ENCODE data around the gene MSI2. TPM values are rescaled to one million over a fixed set of nuclear protein-coding genes. Genes with fewer than 3 reads are reported as not detected.

Gene MSI2
- total RNA-seq, 3 donors from 2014 or later = 13.4 to 89.1 (median 71.1) TPM

- no peaks in the 10 kb centered on the region for H3K9me3 ChIP-seq
- intact Hi-C loops (cut with DNase I; ENCODE audit: low total_unique reads) = no loop called here
- H3K27ac ChIP-seq = peak overlapping the region; percentile 69 to 84
- H3K36me3 ChIP-seq = no peaks in the 10 kb centered on the region
- H3K27me3 ChIP-seq = no peaks in the 10 kb centered on the region
- H3K4me1 ChIP-seq = no peaks in the 10 kb centered on the region
- DNase-seq (ENCODE audit: low spot score in 2 of 2) = no peak
- TF ChIP-seq, protein P1, sequence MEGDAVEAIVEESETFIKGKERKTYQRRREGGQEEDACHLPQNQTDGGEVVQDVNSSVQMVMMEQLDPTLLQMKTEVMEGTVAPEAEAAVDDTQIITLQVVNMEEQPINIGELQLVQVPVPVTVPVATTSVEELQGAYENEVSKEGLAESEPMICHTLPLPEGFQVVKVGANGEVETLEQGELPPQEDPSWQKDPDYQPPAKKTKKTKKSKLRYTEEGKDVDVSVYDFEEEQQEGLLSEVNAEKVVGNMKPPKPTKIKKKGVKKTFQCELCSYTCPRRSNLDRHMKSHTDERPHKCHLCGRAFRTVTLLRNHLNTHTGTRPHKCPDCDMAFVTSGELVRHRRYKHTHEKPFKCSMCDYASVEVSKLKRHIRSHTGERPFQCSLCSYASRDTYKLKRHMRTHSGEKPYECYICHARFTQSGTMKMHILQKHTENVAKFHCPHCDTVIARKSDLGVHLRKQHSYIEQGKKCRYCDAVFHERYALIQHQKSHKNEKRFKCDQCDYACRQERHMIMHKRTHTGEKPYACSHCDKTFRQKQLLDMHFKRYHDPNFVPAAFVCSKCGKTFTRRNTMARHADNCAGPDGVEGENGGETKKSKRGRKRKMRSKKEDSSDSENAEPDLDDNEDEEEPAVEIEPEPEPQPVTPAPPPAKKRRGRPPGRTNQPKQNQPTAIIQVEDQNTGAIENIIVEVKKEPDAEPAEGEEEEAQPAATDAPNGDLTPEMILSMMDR (IDR thresholded peaks at IDR 0.05) = no peak
- TF ChIP-seq POLR2AphosphoS5 (IDR thresholded peaks at IDR 0.05) (no peak), POLR2A (IDR thresholded peaks at IDR 0.05) (no peak)
- peak overlapping the region in 1 of 3 donors; percentile 29 for H3K4me3 ChIP-seq
Observed at GRCh38 chr17:57284984-57285646, 28.8 kb downstream of the MSI2 start.

GRCh38 chr17:57285701-57286100 lies 29.4 kb downstream of the MSI2 start:
- H3K4me3 ChIP-seq = peak overlapping the region in 1 of 3 donors; percentile 29
- H3K36me3 ChIP-seq = no peaks in the 10 kb centered on the region
- intact Hi-C loops (cut with DNase I; ENCODE audit: low total_unique reads) = no loop called here
- peak overlapping the region; percentile 69 to 84 for H3K27ac ChIP-seq
- no peaks in the 10 kb centered on the region for H3K4me1 ChIP-seq
- no peak for TF ChIP-seq POLR2AphosphoS5 (IDR thresholded peaks at IDR 0.05)
- TF ChIP-seq, protein P1 (IDR thresholded peaks at IDR 0.05) = no peak
- TF ChIP-seq POLR2A (IDR thresholded peaks at IDR 0.05) = no peak
- no peaks in the 10 kb centered on the region for H3K27me3 ChIP-seq
- no peaks in the 10 kb centered on the region for H3K9me3 ChIP-seq
- no peak for DNase-seq (ENCODE audit: low spot score in 2 of 2)

DNA sequence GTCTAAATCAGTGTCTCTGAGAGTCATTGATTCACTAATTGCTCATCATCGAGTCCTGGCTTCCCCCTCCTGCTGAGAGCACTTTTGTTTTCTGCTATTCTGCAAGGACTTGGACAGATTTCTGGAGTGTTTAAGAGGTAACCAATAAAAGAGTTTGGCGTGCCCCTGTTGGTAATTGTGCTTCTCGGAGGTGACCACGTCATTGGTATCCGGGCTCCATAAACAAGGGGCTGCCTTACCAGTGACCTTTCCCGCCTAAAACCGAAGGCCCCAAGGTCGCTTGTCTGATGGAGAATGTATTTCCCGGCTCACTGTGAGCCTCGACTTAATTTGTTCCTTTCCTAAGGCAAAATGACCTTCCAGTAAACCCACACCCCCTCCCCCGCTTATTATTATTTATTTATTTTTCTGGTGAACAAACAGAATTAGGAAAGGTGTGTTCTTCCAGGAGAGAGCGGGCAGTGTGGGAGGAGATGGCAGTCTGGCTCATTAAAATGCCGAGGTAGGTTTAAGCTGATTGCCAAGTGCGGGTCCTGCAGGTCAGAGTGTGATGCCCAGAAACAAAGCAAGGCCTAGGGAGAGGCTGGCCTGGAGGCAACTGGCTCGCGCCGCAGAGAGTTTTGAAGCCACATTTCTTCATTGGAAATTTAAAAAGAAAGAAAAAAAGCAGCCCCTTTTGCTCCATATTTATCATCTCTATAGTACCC lies 30.2 kb downstream of the MSI2 start:
- no peak for DNase-seq (ENCODE audit: low spot score in 2 of 2)
- Histone ChIP-seq H3K4me1 (no peaks in the 10 kb centered on the region), H3K4me3 (no peak overlapping the region), H3K9me3 (no peaks in the 10 kb centered on the region), H3K27ac (peak overlapping the region; percentile 39 to 69), H3K36me3 (no peaks in the 10 kb centered on the region), H3K27me3 (no peaks in the 10 kb centered on the region)
- intact Hi-C loops (cut with DNase I; ENCODE audit: low total_unique reads) = no loop called here
- no peak for TF ChIP-seq POLR2A (IDR thresholded peaks at IDR 0.05)
- no peak for TF ChIP-seq POLR2AphosphoS5 (IDR thresholded peaks at IDR 0.05)
- TF ChIP-seq, protein P1 (IDR thresholded peaks at IDR 0.05) = no peak

DNA sequence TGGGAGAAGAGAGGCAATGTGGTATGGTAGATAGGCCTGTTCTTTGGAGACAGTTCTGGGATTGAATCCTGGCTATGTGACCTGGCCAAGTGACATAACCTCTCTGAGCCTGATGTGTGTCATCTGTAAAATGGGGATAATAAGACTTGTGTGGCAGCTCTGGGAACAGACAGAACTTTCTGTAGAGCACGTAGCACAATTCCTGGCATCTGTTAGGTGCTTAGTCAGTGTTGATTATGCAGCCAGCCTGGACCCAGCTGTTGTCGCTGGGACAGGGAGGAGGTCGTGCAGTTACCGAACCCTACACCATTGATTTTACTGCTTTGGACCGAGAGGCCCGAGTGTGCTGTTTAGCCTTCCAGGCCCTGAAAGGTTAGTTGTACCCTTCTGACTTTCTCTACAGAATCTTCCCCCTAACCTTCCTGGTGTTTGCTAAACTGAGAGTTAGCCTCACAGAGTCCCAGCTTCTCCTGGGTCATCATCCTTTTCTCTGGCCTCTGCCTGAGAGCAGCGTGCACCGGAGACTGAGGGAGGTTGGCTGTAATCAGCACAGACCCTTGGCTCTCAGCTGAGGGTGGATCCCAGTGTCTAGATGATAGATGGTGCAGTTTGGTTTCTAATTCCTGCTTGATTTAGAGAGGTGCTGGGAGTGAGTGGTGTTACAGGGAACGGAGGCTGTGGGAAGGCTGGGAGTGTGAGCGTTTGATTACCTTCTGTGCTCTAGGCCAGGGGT lies 31.9 kb downstream of the MSI2 start:
- Histone ChIP-seq H3K4me1 (no peaks in the 10 kb centered on the region), H3K27ac (peak overlapping the region; percentile 69 to 82), H3K4me3 (no peak overlapping the region), H3K27me3 (no peaks in the 10 kb centered on the region), H3K9me3 (no peaks in the 10 kb centered on the region), H3K36me3 (no peaks in the 10 kb centered on the region)
- DNase-seq (ENCODE audit: low spot score in 2 of 2) = no peak
- TF ChIP-seq POLR2A (IDR thresholded peaks at IDR 0.05) = no peak
- TF ChIP-seq POLR2AphosphoS5 (IDR thresholded peaks at IDR 0.05) = no peak
- TF ChIP-seq, protein P1 (IDR thresholded peaks at IDR 0.05) = no peak
- intact Hi-C loops (cut with DNase I; ENCODE audit: low total_unique reads) = no loop called here

DNA sequence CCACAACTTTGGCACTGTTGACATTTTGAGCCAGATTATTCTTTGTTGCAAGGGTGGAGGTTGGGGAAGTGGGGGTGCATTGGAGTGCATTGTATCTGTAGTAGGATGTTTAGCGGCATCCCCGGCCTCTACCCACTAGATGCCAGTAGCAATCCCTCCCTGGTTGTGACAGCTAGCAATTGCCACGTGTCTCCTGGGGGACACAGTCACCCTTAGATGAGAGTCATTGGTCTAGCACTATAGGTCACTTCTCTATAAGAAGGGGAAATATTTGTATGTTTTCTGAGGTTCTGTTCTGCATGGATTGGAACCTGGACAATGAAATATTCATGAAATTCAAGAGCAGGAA lies 32.4 kb downstream of the MSI2 start:
- TF ChIP-seq POLR2A (IDR thresholded peaks at IDR 0.05) (no peak), POLR2AphosphoS5 (IDR thresholded peaks at IDR 0.05) (no peak)
- TF ChIP-seq, protein P1 (IDR thresholded peaks at IDR 0.05) = no peak
- DNase-seq (ENCODE audit: low spot score in 2 of 2) = no peak
- no peaks in the 10 kb centered on the region for H3K36me3 ChIP-seq
- no peaks in the 10 kb centered on the region for H3K27me3 ChIP-seq
- H3K4me3 ChIP-seq = no peak overlapping the region
- intact Hi-C loops (cut with DNase I; ENCODE audit: low total_unique reads) = no loop called here
- no peaks in the 10 kb centered on the region for H3K4me1 ChIP-seq
- no peak overlapping the region for H3K27ac ChIP-seq
- no peaks in the 10 kb centered on the region for H3K9me3 ChIP-seq
